Activated naive CD4-positive, alpha-beta T cell treated with anti-CD3 and anti-CD28 coated beads, Interleukin-2, amount 50 U/mL, for 72 hours (primary cell): ENCODE measurements around the gene PLCB1. TPM values are rescaled to one million over a fixed set of nuclear protein-coding genes. Genes with fewer than 3 reads are reported as not detected.

ENCODE experiments used
- ATAC-seq, 2 donors: fragments of 150-1000 bp; cut with Tn5 transposase; 2 replicates each; pipeline ENCODE4 v1.10.0; 2021; ENCODE audit warnings: mild to moderate bottlenecking in 2 of 2, moderate library complexity in 2 of 2
- DNase-seq, 2 donors: peaks; one replicate each; pipeline ENCODE4 v3.0.0; 2021 to 2022; ENCODE audit warnings: low spot score in 2 of 2
- H3K27ac Mint-ChIP-seq, 2 donors: one replicate each; pipeline ENCODE4 v1.8.0; 2022; ENCODE audit warnings: mild to moderate bottlenecking in 2 of 2, mixed read lengths in 2 of 2
- H3K36me3 Mint-ChIP-seq, 2 donors: one replicate each; pipeline ENCODE4 v1.8.0; 2022; ENCODE audit warnings: mixed read lengths in 2 of 2
- H3K9me3 Mint-ChIP-seq, 2 donors: one replicate each; pipeline ENCODE4 v1.8.0; 2022; ENCODE audit warnings: mixed read lengths in 2 of 2
- total RNA-seq, 2 donors: library from RNA; stranded (reverse); gene quantifications; one replicate each; pipeline ENCODE4 v1.2.3, GENCODE V29; 2022

Gene PLCB1
- total RNA-seq, 2 donors from 2014 or later, result 0.56 to 2.1 TPM

GRCh38 chr20:8126841-8127378 lies 5.2 kb upstream of the PLCB1 start:
- ATAC-seq (no peak), DNase-seq (no peak)
- H3K9me3 Mint-ChIP-seq, result no peaks in the 10 kb centered on the region
- no peak overlapping the region for H3K27ac Mint-ChIP-seq
- H3K36me3 Mint-ChIP-seq, result no peaks in the 10 kb centered on the region

- ATAC-seq (peak; percentile 26 to 63), DNase-seq (no peak)
- Mint-ChIP-seq H3K9me3 (no peaks in the 10 kb centered on the region), H3K27ac (no peak overlapping the region), H3K36me3 (no peaks in the 10 kb centered on the region)
Measured at GRCh38 chr20:8127553-8128255, 4.4 kb upstream of the PLCB1 start.

DNA sequence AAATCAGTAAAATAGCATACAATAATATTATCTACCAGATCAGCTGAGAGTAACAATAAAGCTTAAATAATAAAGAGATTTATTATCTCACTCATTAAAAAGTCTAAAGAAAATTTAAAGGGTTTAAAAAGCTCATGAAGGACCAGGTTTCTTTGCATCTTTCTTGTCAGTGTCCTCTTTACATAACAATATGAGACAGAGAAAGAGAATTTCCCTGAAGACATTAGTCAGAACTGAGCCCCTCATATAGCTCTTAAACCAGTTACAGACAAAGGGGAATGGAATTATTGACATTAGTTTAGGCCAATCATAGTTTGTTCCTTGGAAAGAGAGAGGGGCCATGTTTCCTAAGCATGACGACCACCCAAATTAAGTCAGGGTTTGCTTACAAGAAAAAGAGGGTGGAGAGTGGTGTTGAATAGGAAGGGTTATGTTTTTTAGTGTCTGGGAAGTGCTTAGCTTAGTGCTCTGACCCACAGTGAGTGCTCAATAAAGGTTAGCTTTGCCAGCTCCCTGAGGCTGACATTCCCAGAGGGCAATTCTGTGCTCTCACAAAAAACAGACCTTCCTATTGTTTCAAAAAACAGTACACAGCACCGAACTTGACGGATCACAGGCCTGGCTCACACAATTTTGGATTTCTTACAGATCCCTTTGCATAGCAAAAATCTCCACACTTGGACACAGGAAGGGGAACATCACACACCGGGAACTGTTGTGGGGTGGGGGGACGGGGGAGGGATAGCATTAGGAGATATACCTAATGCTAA lies 3.6 kb upstream of the PLCB1 start:
- no peaks in the 10 kb centered on the region for H3K9me3 Mint-ChIP-seq
- H3K27ac Mint-ChIP-seq, result no peak overlapping the region

DNA sequence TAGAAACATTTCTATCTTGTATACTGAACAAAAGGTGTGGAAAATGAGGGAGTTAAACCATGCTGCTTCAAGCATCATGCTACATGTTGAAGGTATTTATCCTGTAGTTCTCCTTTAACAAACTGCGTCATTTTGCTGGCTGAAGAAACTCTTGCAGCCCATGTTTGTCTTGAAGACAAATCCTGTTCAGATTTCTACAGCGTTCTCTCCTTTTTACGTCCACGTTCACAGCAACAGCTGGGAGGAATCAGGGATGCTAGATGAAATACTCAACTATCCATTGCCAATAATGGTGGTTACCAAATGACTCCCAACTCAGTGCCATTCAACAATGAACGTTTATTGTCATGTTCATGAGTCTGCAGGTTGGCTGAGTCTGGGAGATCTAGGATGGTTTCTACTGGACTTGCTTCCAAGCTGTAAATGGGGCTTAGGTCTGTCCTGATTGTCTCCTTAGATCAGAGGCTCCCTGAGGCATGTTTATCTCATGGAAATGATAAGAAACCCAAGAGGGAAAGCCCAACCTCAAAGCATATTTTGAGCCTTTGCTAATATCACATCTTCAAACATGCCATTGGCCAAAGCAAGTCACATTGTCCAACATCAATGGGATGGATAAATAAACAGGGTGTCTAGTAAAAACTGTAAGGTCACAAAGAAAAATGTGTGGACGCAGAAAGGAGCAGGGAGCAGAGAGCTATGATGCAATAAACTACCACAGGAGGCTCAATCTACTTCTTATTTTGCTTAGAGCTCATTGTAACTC lies 2.7 kb upstream of the PLCB1 start:
- no peak for ATAC-seq
- no peaks in the 10 kb centered on the region for H3K36me3 Mint-ChIP-seq
- H3K9me3 Mint-ChIP-seq, result no peaks in the 10 kb centered on the region
- no peak overlapping the region for H3K27ac Mint-ChIP-seq
- no peak for DNase-seq

More for the DNA sequence above, 3.6 kb upstream of the PLCB1 start:
- no peaks in the 10 kb centered on the region for H3K36me3 Mint-ChIP-seq
- DNase-seq (no peak), ATAC-seq (no peak)

DNA sequence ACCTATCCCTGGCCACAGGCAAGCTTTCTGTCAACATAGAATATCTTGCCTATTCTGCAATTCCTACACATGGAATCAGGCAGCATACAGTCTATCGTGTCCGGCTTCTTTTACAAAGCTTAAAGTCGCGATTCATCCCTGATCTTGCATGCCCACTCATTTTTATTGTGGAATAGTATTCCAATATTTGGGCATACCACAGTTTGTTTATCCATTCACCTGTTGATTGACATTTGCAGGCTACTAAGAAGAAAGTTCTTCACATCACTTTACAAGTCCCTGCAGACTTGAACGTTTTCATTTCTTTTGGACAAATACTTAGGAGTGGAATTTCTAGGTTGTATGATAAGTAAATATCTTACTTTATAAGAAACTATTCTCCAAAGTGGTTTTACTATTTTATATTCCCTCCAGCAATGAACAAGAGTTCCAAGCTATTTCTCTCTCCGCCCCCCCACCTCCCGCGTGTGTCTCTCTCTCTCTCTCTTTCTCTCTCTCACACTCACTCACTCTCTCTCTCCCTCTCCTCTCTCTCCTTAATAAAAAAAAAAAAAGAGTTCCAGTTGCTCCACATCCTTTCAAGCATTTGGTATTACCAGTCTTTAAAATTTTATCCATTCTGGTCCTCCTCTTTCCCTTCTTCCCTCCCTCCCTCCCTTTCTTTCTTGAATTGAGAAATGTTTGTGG lies 1.1 kb upstream of the PLCB1 start:
- Mint-ChIP-seq H3K27ac (no peak overlapping the region), H3K36me3 (no peaks in the 10 kb centered on the region)
- no peak for ATAC-seq

DNA sequence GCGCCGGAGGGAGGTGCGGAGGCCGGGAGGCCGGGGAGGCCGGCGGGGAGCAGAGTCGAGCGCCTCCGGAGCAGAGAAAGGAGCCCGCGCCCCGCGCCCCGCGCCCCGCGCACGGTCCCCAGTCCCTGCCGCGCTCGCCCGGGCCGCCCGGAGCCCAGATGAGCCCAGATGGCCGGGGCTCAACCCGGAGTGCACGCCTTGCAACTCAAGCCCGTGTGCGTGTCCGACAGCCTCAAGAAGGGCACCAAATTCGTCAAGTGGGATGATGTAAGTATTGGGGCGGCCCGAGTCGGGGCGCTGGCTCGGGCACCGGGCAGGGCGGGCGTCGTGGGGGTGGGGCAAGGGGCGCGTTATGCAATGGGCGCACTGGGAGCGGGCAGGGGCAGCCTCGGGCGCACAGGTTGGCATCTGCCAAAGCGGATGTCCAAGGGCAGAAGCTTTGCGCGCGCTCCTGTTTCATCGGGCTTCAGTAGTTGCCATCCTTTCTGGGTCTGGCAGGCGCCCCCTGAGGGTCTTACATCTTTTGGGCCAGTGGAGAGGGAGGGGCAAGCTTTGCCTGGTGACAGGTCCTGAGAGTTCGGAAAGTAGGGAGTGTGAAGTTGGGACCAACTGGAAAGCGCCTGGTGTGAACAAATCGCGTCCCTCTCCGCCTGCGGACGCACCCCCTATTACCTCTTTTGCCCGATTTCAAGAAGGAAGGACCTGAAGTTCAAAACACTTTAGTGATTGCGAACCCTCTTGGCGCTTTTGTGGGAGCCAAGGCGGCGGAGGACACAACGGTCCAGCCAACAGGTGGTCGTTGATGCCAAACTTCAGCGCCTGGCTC lies 631 bp downstream of the PLCB1 start:
- Mint-ChIP-seq H3K27ac (no peak overlapping the region), H3K9me3 (no peaks in the 10 kb centered on the region), H3K36me3 (no peaks in the 10 kb centered on the region)
- ATAC-seq (peak; percentile 49 to 55), DNase-seq (no peak)

More for the DNA sequence above, 1.1 kb upstream of the PLCB1 start:
- no peak for DNase-seq
- no peaks in the 10 kb centered on the region for H3K9me3 Mint-ChIP-seq

DNA sequence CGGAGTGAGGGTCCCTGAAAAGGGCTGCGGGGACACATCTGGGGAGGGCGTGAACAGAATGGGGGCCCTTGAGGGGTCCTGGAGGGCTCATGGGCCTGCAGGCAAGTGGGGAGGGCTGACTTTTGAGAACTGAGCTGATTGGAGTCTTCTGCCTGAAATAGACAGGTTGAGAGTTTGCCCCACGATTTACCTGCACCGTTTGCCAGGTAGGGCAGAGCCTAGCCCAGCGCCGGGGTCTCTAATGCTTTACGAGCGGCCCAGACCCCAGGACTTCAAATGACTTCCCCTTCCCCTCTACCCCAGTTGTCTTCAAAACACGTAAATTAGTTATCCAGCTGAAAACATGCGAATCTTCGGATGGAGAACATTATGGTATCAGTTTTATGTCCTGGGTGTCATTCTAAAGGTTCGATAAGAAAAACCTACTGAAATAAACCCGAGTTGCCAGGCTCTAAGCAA lies 1.3 kb downstream of the PLCB1 start:
- Mint-ChIP-seq H3K9me3 (no peaks in the 10 kb centered on the region), H3K27ac (no peak overlapping the region), H3K36me3 (no peaks in the 10 kb centered on the region)
- DNase-seq, result no peak
- ATAC-seq, result no peak

- H3K27ac Mint-ChIP-seq, result no peak overlapping the region
- ATAC-seq (no peak), DNase-seq (no peak)
- H3K36me3 Mint-ChIP-seq, result no peaks in the 10 kb centered on the region
- no peaks in the 10 kb centered on the region for H3K9me3 Mint-ChIP-seq
Measured at GRCh38 chr20:8133851-8134451, 1.9 kb downstream of the PLCB1 start.

- Mint-ChIP-seq H3K36me3 (no peaks in the 10 kb centered on the region), H3K9me3 (no peaks in the 10 kb centered on the region), H3K27ac (no peak overlapping the region)
- DNase-seq (no peak), ATAC-seq (no peak)
Measured at GRCh38 chr20:8139899-8140298, 7.8 kb downstream of the PLCB1 start.

DNA sequence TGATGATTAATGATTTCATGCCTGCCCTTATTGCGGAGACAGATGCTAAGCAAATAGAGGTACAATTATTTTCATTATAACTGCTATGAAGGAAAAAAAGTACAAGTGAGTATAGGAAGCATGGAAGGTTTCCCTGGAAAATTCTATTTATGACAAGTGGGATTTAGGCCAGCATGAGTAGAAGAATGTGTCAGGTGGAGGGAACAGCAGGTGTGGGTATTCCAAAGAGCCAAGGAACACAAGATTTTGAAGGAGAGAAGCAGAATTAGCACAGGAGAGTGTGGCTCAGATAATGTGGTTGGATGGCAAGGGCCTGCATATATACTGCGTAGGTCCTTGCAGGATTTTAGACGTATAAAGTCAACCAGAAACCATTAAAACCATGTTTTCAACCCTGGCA lies 11.4 kb downstream of the PLCB1 start:
- DNase-seq (no peak), ATAC-seq (no peak)
- no peaks in the 10 kb centered on the region for H3K36me3 Mint-ChIP-seq
- no peak overlapping the region for H3K27ac Mint-ChIP-seq
- H3K9me3 Mint-ChIP-seq, result no peaks in the 10 kb centered on the region

DNA sequence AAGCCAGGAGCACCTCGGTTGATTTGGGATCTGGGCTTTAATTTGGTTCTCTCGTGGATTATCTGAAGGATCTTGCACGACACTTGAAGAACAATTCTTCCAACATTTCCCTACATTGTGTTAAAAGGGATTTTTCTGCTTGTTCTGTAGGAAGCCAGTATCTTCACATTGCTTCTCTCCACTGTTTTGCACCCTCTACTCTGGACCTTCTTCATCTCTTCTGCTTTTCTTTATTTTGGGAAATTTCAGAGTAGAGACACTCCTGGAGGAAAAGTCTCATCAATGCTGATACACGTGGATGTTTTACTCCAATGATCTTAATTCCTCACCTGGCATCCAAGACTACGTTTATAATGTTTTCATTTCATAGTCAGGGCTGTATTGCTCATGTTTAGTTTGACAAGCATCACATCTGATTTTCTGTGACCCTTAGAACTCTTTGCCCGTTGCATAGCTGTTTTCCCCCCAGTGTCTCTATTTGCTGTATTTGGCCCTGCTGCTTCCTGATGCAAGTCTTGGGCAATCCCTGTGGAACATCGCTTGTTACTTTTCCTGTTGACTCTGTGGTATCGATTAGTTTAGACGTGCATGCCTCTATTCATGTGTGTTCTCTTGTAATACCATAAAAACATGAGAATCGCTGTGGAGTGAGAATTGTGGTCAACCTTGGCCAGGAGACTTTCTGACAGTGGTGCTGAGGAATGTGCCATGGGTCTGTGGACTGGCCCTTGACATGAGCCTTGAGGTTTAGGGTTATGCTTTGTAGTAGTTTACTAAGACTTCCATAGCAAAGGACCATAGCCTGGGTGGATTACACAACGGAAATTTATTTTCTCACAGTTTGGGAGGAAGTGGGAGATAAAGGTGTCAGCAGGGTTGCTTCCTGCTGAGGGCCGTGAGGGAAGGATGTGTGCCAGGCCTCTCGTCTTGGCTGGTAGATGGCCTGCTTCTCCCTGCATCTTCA lies 12.5 kb downstream of the PLCB1 start:
- Mint-ChIP-seq H3K9me3 (no peaks in the 10 kb centered on the region), H3K27ac (no peak overlapping the region), H3K36me3 (no peaks in the 10 kb centered on the region)
- DNase-seq (no peak), ATAC-seq (peak in 1 of 2 donors; percentile 40)

- no peaks in the 10 kb centered on the region for H3K36me3 Mint-ChIP-seq
- no peaks in the 10 kb centered on the region for H3K9me3 Mint-ChIP-seq
- ATAC-seq, result no peak
- no peak for DNase-seq
- no peak overlapping the region for H3K27ac Mint-ChIP-seq
Measured at GRCh38 chr20:8145246-8146168, 13.4 kb downstream of the PLCB1 start.

DNA sequence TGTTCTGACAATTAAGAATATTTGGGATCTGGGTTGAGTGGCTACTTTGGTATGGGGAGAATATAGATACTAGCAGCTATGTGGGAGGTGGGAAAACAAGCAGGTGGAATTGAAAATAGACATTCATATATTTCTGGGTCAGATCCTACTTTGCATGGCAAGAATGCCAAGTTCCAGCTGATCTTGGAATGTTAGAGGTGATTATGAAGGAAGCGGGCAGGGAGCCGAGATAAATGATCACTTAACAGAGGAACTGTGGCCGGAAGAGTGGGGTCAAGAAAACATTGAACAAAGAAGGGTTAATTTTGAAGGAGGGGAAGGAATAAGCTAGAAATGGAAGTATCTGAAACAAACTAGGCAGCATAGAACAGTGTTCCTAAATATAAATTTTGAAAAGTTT lies 15.4 kb downstream of the PLCB1 start:
- no peaks in the 10 kb centered on the region for H3K9me3 Mint-ChIP-seq
- no peak overlapping the region for H3K27ac Mint-ChIP-seq
- H3K36me3 Mint-ChIP-seq, result no peaks in the 10 kb centered on the region
- ATAC-seq (no peak), DNase-seq (no peak)

DNA sequence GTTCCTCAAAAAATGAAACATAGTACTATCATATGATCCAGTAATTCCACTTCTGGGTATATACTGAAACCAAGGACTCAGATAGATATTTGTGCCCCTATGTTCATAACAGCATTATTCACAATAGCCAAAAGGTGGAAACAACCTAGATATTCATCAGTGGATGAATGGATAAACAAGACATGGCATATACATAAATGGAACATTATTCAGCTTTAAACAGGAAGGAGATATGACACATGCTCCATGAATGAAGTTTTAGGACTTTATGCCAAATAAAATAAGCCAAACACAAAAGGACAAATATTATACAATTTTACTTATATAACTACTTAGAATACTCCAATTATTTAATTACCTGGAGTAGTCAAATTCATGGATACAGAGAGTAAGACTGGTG lies 16.4 kb downstream of the PLCB1 start:
- H3K27ac Mint-ChIP-seq, result no peak overlapping the region

More for the DNA sequence above, 16.4 kb downstream of the PLCB1 start:
- no peak for DNase-seq
- no peak for ATAC-seq
- Mint-ChIP-seq H3K9me3 (no peaks in the 10 kb centered on the region), H3K36me3 (no peaks in the 10 kb centered on the region)
